Kidney capillary endothelial cell (primary cell): Measurements from ENCODE around the gene SELENOF.
A peak's percentile ranks its signal among the peaks of the same experiment; 100 is the strongest.

ENCODE experiments used
- DNase-seq: peaks from one replicate; pipeline ENCODE4 v3.0.0-alpha.2; 2018; ENCODE audit warnings: low spot score

SELENOF gene

DNA sequence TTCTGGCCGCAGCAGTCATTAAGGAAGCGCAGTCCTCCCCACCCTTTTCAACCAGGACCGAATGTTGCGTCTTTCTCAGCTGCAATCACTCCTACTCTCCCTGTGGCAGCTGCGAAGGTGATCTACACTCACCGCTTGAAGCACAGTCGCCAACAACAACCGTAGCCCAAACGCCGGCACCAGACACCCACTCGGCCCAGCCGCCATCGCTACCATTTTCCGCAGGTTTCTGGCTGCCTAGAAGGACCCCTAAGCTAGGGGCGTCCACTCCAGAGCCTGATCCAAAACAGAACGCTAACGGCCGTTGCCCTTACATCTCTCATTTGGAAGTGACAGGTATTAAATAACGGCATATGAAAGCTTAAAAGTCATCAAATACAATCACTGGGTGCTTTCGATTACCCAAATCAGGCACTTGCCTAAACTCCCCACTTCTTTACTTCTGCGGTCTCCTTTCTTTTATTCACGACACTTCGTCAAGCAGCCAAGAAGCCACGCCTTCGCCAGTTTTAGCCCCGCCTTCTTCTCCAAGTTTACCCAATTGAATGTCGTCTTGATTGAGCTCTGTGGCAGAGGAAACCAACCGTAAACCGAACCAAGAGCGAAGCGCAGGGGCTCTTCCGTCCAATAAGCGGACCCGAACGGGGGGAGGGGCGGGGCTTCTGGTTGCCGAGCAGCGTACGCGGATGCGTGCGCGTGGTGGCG, at the start of gene SELENOF:
SELENOF (minus strand) TSS at position 231 of the 705 bp plus-strand sequence; CDS start at position 216, 15 bp downstream.
- DNase-seq: peak; percentile 100

DNA sequence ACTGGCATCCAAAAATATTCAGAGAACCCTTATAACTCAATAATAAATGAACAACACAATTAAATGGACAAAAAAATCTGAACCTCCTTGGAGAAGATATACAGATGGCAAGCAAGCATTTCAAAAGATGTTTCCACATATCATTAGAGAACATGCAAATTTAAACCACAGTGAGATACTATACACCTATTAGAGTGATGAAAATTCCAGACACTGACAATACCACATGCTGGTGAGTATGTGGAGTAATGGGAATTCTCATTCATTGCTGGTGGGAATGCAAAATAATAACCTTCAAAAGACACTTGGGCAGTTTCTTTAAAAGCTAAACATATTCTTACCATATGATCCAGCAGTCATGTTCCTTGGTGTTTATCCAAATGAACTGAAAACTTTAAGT, 46.6 kb upstream of the SELENOF start:
- no peak for DNase-seq

DNA sequence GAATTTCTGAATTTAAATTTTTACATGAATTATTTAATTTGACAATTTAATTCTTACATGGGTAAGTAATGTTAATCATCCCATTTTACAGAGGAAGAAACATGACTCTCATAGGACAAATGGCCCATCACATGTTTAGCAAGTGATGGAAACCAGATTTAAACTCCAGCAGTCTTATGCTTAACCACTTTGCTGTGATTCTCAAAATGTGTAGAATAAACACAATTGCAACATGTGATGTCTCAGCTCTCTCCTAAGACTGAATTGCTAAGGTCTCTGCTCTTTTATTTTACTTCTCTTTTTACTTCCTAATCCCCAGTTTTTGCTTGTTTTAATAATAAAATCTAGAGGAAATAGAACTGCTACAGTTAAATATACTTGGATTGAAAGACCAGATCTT, 43.3 kb upstream of the SELENOF start:
- no peak for DNase-seq

DNA sequence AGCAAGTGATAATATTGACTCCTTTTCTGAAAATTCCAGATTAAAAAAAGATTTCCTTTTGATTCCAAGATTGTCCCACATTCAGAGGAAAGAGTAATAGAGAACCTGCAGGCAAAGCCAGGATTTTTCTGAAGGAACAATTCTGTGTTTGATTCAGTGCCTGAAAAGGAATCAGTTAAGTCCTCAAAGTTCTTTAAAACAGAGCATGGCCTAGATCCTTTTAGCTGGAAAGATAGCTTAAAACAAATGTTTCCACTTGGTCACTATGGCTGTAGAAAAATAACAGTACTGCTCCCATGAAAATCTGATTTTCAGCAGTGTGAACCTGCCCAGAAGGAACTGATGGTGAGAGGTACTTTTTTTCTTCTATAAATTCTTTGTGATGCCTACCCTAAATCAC, 42.3 kb upstream of the SELENOF start:
- no peak for DNase-seq

DNA sequence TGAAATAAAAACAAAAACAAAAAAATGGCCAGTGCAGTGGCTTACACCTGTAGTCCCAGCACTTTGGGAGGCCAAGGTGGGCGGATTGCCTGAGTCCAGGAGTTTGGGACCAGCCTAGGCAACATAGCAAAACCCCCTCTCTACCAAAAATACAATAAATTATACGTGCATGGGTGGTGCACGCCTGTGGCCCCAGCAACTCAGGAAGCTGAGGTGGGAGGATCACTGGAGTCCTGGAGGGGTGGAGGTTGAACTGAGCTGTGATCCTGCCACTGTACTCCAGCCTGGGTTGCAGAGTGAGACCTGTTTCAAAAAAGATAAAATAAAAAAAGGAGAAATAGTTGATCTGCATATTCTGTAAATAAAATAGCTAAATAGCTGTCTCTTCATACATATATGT, 41.8 kb upstream of the SELENOF start:
- no peak for DNase-seq

DNA sequence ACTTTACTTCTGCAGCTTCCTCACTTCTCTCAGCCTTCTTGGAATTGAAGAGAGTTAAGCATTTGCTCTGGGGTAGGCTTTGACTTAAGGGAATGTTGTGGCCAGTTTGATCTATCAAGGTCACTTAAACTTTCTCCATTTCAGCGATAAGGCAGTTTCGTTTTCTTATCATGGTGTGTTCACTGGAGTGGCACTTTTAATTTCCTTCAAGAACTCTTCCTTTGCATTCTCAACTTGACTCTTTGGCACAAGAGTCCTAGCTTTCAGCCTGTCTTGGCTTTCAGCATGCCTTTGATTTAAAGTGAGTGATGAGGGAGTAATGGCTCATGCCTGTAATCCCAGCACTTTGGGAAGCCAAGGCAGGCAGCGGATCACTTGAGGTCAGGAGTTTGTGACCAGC, 39.2 kb upstream of the SELENOF start:
- DNase-seq: no peak

DNA sequence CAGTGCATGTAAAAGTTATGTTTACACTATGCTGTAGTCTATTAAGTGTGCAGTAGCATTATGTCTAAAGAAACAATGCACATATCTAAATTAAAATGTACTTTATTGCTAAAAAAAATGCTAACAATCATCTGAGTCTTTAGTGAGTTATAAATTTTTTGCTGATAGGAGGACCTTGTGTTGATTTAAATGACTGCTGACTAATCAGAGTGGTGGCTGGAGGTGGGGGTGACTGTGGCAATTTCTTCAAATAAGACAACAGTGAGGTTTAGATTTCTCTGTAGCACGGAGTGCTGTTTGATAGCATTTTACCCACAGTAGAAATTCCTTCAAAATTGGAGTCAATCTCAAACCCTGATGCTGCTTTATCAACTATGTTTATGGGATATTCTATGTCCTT, 37.5 kb upstream of the SELENOF start:
- no peak for DNase-seq

DNA sequence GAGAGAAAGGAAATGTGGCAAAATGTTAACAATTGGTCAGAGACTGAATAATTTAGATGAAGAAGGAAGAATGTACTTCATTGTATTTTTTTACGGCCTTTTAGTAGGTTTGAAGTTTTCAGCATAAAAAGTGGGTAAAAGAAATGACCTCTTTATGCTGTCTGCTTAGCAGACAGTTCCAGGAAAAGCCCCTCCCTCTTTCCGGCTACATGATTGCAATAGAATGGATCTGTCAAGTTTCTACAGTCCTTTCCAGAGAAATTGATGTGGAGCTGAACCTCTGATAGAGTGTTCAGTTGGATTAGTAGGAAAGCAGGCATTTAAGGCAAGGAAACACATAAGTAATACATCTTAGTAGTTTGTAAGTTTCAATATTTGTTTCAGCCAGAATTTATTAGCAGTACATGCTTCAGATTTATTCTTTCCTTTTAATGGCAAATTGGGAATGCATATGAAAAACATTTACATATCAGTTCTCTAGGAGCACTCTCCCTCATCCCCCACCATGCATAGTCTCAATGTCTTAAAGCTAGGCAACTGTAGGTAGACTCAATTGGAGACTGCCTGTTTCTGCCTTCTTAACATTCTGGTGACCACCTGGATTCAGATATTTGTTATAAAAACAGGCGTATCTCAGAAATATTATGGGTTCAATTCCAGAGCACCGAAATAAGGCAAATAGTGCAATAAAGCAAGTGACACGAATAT, 36.9 kb upstream of the SELENOF start:
- no peak for DNase-seq

DNA sequence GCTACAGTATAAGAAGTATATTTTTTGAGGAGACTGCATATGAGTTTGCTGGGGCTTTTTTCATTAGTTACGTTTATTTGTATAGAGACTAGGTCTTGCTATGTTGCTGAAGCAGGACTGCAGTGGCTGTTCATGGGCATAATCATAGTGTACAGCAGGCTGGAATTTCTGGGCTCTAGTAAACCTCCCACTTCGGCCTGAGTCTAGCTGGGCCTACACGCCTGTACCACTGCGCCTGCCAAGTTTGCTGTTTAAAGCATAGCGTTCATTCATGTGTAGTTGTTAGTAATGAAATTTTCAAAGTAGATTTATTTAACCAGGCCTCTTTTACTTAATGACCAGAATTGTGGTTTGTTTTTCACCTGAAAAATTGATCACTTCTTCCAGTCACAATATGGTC, 34.3 kb upstream of the SELENOF start:
- no peak for DNase-seq

DNA sequence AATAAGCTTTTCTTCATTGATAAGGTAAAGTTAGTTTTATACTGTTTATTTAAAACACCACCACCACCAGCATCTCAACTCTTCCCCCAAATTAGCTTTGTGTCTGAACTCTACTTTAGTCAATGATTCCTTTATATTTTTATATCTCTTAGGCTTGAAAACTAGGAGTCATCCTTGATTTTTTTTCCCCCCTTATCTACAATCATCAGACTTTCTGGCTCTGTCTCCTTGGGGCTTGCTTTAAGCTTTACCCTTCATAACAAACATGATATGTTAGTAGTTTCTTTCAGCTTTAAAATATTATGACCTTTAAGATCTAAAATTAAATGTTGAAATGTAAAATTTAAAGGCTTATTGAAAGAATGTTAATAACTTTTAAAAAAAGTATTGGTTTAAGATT, 28.8 kb upstream of the SELENOF start:
- DNase-seq: no peak

DNA sequence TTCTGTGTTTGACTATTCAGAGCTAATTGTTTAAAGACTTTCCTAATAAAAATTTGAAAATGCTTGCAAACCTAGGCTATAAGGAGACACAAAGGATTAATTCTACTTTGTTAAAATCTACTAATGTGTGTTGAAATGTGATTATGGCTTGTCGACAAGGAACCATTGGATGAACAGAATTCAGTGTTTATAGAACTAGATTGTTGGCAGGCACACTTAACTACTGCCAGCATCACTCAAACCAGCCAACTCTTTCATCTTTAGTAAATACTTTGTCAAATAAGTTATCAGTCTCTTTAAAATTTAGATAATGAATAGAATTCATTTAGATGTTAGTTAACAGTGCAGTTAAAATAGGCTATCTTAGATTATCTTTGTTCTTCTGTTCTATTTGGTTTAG, 28.1 kb upstream of the SELENOF start:
- DNase-seq: no peak

DNA sequence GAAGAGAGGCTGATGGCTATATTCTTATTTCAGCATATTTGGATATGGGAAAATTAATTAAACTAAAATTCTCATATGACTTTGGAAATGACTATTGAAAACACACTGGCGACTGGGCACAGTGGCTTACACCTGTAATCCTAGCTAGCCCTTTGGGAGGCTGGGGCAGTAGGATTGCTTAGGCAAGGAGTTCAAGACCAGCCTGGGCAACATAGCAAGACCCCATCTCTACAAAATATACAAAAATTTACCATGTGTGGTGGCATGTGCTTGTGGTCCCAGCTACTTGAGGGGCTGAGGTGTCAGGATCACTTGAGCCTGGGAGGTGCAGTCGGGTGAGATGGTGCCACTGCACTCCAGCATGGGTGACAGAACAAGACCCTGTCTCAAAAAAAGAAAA, 26.7 kb upstream of the SELENOF start:
- no peak for DNase-seq

DNA sequence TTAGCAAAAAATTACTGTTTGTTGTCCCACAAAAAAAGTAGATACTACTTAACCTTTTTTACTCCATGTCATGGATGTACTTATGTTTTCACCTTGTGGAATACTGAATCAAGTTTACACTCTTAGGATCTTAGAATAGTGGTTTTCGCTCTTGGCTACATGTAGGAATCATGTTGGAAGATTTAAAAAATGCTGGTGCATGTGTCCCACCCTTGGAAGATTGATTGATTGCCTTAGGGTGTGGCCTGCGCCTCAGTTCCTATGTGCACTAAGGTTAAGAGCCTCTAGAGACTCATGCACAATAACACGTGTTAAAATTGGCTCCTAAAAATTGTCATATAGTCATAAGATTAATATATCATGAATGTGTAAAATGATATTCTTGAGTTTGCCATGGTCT, 25.5 kb upstream of the SELENOF start:
- DNase-seq: no peak

DNA sequence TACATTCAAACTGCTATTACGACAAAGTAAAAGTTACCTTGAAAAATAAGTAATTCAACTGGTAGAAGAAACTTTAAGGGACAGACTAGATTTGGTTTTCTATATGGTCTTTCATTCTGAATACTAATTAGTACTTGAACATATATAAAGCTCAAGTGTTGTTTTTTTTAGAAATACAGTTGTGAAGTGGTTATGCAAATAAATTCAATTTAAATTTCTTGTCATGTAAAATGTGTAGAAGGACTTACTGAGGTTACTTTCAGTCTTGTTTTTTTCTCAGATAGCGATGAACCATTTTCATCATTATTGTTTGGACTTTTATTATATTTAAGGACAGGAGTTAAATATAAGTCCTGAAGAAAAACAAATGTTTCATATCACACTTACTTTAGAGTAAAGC, 24.9 kb upstream of the SELENOF start:
- DNase-seq: no peak

DNA sequence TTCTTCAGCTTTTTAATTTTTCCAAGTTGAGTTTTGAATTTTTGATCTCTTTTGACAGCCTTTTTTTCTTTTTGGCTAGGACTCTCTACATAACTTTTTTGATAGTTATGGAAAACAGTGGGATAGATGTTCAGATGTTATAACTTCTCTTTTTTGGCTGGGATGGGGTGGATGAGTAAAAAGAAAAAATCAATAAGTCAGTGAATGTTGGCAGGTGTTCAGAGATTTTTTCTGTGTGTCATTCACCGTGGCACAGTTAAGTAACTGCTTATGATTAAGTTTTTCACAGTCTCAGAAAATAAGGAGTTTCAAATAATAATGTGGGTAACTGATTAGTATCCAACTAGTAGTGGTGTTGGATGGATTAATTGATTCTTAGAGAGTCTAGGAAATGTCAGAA, 24.5 kb upstream of the SELENOF start:
- DNase-seq: no peak

DNA sequence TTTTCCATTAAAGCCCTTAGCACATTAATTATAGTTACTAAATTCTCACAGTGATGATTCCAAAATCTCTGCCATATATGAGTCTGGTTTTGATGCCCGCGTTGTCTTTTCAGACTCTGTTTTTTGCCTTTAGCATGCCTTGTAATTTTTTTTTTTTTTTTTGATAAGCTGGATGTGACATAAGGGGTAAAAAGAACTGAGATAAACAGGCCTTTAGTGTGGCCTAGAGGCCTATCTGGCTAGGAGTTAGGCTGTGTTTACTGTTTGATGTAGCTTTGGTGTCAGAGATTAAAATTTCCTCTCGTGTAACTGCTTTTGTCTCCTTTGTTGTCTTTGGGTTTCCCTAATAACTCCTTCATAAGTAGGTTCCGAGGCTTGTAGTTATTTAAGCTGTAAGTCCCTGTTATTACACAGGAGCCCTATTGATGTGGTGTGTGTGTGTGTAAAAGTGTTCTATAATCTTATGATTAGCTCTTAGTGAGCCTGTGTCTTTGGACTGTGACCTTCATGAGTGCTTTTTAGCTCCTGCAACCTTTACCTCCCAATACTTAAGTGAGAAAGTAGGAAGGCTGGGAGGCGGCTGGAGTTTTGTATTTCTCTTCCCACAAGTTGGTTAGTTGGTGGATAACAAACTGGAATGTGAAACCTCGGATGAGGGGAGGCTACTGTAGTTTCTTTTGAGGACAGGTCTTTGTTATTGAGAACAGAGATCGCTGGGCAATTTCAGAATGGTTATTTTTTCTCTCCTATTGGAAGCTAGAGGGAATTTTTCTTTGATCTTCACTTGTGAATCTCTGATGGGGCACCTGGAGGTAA, 19.8 kb upstream of the SELENOF start:
- no peak for DNase-seq

DNA sequence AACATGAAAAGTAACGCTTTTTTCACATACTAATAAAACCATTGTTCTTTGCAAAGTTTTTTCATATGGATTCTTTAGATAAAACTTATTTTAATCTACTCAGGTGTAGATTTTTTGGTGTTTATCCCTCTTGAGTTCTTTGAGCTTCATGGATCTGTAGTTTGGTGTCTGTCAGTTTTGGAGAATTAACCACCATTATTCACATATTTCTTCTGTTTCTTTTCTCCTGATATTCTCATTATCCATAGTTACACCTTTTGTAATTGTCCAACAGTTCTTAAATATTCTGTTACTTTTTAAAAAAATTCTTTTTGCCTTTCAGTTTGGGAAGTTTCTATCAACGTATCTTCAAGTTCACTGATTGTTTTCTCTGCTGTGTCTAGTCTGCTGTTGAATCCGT, 19.1 kb upstream of the SELENOF start:
- DNase-seq: no peak

DNA sequence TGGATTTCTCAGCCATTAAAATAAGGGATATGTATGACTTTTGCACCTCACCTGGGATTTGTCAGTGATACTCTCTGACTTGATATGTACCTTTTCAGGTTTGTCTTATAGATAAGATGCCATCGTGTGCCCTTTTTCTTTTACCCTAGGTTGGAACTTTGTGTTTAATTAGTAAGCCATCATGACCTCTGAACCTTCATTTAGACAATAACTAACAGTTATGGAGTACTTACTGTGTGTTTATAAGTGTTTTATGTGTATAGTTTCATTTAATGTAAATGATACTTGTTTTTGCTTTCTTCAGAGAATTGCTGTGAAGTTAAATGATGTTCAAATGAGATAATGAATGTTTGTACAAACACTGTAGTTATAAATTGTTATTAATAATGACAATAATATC, 14.9 kb upstream of the SELENOF start:
- no peak for DNase-seq

DNA sequence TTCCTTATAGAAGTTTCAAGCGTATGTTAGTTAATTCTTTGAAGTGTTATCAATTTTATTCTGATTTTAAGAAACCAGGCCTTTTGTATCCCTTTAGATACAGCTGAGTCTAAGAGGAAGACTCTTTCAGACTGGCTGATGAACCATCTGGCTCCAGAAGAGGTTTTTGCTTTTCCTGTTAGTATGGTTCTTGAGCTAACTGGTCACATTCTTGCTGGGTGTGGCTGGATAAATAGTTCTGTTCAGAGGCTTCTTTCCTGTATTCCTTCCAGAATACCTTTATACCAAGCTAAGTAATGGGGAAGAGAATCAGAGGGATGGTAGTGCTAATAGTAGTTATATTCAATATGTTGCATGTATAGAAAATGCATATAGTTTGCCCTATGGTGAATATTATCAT, 13.0 kb upstream of the SELENOF start:
- no peak for DNase-seq

DNA sequence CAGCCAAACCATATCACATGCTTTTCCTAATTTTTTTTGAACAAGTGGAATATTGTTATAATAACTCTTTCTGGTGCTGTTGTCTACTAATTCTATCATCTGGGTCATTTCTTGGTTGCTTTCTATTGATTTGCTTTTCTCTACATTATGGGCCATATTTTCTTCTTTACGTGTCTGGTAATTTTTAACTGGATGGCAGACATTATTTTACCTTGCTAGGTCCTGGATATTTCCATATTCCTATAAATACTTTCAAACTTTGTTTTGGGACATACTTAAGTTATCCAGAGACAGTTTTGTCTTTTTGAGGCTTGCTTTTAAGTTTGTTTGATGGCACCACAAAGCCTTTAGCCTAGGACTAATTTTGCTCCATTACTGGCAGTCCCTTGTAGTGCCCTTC, 11.8 kb upstream of the SELENOF start:
- DNase-seq: no peak

DNA sequence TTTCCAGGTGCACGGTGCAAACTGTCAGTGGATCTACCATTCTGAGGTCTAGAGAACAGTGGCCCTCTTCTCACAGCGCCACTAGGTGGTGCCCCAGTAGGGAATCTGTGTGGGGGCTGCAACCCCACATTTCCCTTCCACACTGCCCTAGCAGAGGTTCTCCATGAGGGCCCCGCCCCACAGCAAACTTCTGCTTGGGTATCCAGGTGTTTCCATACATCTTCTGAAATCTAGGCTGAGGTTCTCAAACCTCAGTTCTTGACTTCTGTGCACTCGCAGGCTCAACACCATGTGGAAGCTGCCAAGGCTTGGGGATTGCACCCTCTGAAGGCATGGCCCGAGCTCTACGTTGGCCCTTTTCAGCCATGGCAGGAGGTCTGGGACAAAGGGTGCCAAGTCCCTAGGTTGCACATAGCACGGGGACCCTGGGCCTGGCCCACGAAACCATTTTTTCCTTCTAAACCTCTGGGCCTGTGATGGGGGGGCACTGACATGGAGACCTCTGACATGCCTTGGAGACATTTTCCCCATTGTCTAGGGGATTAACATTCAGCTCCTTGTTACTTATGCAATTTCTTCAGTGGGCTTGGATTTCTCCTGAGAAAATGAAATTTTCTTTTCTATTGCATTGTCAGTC, 10.5 kb upstream of the SELENOF start:
- DNase-seq: no peak

DNA sequence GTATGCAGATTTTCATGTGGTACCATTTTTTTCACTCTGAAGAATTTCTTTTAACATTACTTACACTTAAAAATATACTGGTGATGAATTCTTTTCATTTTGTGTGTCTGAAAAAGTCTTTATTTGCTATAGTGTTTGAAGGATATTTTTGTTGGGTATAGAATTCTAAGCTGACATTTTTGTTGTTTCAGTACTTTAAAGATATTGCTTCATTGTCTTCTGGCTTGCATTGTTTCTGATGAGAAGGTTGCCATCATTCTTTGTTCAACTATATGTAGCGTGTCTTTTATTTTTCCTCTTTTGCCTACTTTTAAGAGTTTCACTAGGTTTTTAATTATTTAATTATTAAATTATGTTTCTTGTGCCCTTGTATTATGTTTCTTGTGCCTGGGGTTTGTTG, 8.5 kb upstream of the SELENOF start:
- DNase-seq: no peak

DNA sequence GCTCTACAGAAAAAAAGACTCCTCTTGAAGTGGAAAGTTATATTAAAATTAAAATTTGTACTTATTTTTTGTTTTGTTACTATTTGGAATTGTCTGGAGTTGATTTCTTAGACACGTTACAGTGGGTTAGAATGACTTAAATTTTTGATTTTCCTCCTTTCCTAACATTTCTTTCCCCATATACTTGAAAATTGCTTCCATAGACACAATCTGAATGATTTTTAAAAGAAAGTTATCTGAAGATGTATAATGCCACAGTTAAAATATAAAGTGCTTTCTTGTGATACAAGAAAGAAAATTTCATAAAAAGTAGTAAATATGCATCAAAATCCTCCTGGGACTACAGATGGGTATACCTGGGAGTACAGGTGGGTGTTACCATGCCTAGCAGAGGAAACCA, 2.8 kb upstream of the SELENOF start:
- DNase-seq: no peak
